Measurements from ENCODE around the gene DBX1.

The DBX1 gene

DNA sequence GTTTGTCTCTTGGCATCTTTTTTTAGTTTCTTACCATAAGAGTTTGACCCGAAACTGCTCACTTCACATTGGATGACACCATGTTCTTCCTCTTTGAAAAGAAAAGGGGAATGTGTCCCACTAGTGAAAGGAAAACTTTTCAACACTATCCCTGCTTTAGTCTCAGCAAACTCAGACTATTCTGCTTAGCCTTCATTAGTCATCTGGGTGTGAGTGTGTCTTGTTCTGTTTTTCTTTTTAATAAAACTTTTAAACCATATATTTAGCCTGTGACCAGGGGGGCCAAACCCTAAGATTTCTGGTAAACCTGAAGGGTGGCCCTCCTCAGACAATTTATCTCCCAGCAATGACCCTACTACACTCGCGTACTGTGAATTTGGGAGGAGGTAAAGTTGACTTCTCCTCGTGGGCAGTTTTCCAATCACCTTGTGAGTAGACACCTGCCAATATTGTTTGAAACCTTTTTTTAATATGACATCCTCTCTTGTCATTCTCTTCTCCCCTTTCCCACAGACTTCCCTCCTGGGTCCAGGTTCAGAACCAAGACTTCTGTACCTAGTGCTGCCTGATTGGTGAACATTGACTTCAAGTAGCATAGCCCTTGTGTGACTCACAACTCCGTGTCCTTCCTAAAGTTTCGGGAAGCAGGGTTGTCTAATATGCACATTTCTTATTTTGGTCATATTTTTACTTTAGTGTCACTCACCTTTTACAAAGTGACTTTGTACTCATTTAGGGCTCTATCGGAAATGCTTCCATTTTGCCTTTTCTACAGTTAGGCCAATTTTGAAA, 39.9 kb downstream of the DBX1 start:
- no peak for DNase-seq

DNA sequence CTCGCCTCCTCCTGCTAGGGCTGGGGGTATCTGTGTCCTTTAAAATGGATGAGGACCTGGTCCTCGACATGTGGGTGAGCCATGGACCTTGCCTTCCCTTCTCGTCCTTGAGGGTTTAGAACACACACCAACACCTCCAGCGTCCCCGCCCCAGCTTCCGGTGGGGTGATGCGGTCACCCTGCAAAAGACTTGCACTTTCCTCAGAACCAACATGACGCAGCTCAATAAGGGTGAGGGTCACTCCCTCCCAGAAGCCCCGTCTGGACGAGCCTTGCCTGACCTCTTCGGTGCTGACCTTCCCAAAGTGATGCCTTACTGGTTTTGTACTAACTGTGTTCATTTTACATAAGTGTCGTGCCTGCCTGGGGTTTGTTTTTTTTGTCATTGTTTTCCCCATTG, 41.0 kb downstream of the DBX1 start:
- DNase-seq, result no peak

- no peak for DNase-seq
These were observed 42.1 kb downstream of the DBX1 start for GRCh38 chr11:20118209-20118608.

- DNase-seq, result no peak
These were observed 43.0 kb downstream of the DBX1 start for GRCh38 chr11:20117291-20117690.

DNA sequence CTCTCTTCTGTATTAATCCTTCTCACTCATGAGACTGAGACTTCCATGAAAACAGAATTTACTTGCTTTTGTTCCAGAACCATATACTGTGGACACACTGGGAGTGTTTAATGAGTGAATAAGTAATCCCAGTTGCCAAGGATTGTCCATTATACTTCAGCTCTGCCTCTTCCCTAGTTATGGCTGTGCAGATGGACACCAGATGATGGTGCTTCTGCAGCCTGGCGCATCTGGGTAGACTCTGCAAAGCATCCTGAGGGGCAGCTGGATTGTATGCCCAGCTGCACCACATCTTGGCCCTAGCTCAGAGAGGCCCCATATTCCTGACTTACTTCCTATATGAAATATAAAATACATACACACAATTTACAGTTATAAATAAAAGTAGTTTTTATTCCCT, 43.5 kb downstream of the DBX1 start:
- DNase-seq, result no peak

- DNase-seq, result no peak
These were observed 45.7 kb downstream of the DBX1 start for GRCh38 chr11:20114588-20114987.

DNA sequence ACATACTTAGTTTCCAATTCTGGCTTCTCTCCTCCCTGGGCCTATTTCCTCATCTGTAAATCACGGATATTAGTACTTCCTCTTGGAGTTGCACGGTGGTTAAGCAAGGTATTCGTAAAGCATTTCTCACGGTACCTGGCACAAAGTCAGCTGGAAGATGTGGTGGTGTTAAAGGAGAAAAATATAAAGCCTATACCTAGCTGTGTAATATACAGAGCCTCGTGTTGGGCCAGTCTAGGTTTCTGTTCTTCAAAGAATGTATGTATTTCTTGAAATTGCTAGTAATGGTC, 47.2 kb downstream of the DBX1 start:
- DNase-seq, result no peak

- no peak for DNase-seq
These were observed 47.8 kb downstream of the DBX1 start for GRCh38 chr11:20112291-20113148.

GRCh38 chr11:20111871-20112270, 48.4 kb downstream of the DBX1 start:
- no peak for DNase-seq

- DNase-seq, result no peak
These were observed 49.2 kb downstream of the DBX1 start for GRCh38 chr11:20110908-20111669.

GRCh38 chr11:20109731-20110445, 50.4 kb downstream of the DBX1 start:
- no peak for DNase-seq

Measured in Kasumi-1 (cell line).